Fibroblast of lung (primary cell): Measurements from ENCODE around the gene EDEM1.

ENCODE experiments used
- EZH2 ChIP-seq: IDR thresholded peaks from 2 replicates; pipeline ENCODE4 v1.5.1; 2012; ENCODE audit warnings: low read length, control low read depth, mild to moderate bottlenecking; ENCODE audit errors: missing control alignments
- TF ChIP-seq, protein P1 (sequence below), 2 donors: IDR thresholded peaks in 1 of 2; conservative IDR thresholded peaks in 1 of 2; 1 replicate in 1 of 2; 2 replicates in 1 of 2; pipeline ENCODE4 v1.5.1; 2011 to 2012; ENCODE audit warnings: low read length in 2 of 2, control low read depth in 1 of 2, inconsistent platforms in 1 of 2, low read depth in 1 of 2, mild to moderate bottlenecking in 1 of 2

DNA sequence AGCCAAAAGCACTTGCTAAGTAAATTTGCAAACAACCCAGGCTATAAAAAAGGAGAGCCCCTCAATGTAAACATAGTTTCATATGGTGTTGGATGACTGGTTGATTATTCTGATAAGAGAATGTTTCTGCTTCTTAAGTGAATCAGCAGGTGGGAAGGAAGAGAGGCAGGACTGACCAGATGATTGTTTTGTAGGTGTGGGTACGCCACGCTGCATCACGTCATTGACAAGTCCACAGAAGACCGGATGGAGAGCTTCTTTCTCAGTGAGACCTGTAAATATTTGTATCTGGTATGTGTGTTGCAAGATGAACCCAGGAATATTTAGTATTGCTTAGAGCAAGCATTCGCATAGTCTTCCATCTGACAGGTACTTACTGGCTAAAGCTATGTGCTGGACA is 23.4 kb downstream of the EDEM1 start:
- no peak for TF ChIP-seq EZH2
- TF ChIP-seq, protein P1, sequence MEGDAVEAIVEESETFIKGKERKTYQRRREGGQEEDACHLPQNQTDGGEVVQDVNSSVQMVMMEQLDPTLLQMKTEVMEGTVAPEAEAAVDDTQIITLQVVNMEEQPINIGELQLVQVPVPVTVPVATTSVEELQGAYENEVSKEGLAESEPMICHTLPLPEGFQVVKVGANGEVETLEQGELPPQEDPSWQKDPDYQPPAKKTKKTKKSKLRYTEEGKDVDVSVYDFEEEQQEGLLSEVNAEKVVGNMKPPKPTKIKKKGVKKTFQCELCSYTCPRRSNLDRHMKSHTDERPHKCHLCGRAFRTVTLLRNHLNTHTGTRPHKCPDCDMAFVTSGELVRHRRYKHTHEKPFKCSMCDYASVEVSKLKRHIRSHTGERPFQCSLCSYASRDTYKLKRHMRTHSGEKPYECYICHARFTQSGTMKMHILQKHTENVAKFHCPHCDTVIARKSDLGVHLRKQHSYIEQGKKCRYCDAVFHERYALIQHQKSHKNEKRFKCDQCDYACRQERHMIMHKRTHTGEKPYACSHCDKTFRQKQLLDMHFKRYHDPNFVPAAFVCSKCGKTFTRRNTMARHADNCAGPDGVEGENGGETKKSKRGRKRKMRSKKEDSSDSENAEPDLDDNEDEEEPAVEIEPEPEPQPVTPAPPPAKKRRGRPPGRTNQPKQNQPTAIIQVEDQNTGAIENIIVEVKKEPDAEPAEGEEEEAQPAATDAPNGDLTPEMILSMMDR (conservative IDR thresholded peaks at IDR 0.05 in 1 of 2, IDR thresholded peaks at IDR 0.05 in 1 of 2; ENCODE audit: low read depth in 1 of 2, low read length in 2 of 2) = no peak
